ENCODE results near the gene MAST4. TPM values are rescaled to one million over a fixed set of nuclear protein-coding genes. Genes with fewer than 3 reads are reported as not detected.

The MAST4 gene
- total and polyA plus RNA-seq, 2 of the 4 experiments (the other 2 are of a cell fraction), result 4.8 to 6.8 TPM

GRCh38 chr5:66958201-66958979 is 362.2 kb downstream of the MAST4 start:
- dilution Hi-C loops (cut with HindIII; ENCODE audit: low sequenced_read_pairs, unreplicated experiment), result no loop called here
- peak; percentile 76 for ATAC-seq (ENCODE audit: low read depth)
- intact Hi-C loops (cut with micrococcal nuclease), result loop anchor here (1.0 to 2.0 kb wide), 3 partner anchors 46 to 250 kb away; no protein-coding TSS in a partner anchor

More at GRCh38 chr5:66958201-66958979, 362.2 kb downstream of the MAST4 start:
- H2AK9ac ChIP-seq (replicated peaks; ENCODE audit: low read depth, low read length, poor library complexity), result no peak overlapping the region
- H3K18ac ChIP-seq (ENCODE audit: low read depth, low read length), result peak overlapping the region; percentile 98
- no peaks in the 10 kb centered on the region for H3K9me3 ChIP-seq (ENCODE audit: control insufficient read depth, insufficient read depth, low read length)
- peak overlapping the region; percentile 91 for H2BK5ac ChIP-seq (ENCODE audit: low read depth, low read length, poor library complexity, severe bottlenecking)
- H3K4me2 ChIP-seq (ENCODE audit: low read depth, low read length), result peak overlapping the region; percentile 73
- ChIA-PET POLR2A (ENCODE audit: unreplicated experiment) (interaction anchor here (0.6 to 0.7 kb wide), 2 partner anchors 192 to 279 kb away, joined by 4 to 6 read pairs; no protein-coding TSS in a partner anchor), CTCF (interaction anchor here (0.6 to 2.1 kb wide), 4 partner anchors 14 to 1196 kb away, joined by 4 to 9 read pairs (median 6); no protein-coding TSS in a partner anchor)
- peak overlapping the region; percentile 51 for H3K4me3 ChIP-seq (ENCODE audit: insufficient read depth, low read depth, low read length)
- peak overlapping the region; percentile 84 for H4K91ac ChIP-seq (ENCODE audit: insufficient read depth, low read depth, low read length)
- peaks cover 5% of the 10 kb centered on the region for H3K4me1 ChIP-seq (ENCODE audit: control insufficient read depth, insufficient read depth, low read length)
- peak overlapping the region; percentile 95 for H4K5ac ChIP-seq (ENCODE audit: low read depth, low read length)
- peak overlapping the region; percentile 65 for H2BK20ac ChIP-seq (ENCODE audit: low read depth, low read length)
- H3K27me3 ChIP-seq (ENCODE audit: control insufficient read depth, insufficient read depth, low read length), result no peaks in the 10 kb centered on the region
- H2AFZ ChIP-seq (replicated peaks; ENCODE audit: low read length, poor library complexity), result peak overlapping the region; percentile 28
- H3K56ac ChIP-seq (ENCODE audit: extremely low read depth, insufficient read depth, low read length), result peak overlapping the region; percentile 82
- in situ Hi-C loops (cut with MboI; ENCODE audit: low sequenced_read_pairs), result no loop called here
- no TSS peak for BruUV-seq (replicated peaks)
- peak overlapping the region; percentile 93 for H3K4ac ChIP-seq (ENCODE audit: low read depth, low read length)
- peak; percentile 80 for DNase-seq
- peak overlapping the region; percentile 91 for H2BK120ac ChIP-seq (ENCODE audit: low read depth, low read length)
- 0% methylated on average over 2 of the region's 10 CpGs; no CpG with 5 or more reads in 1 of the 2 experiments for WGBS, 2 experiments (ENCODE audit: extremely low coverage in 2 of 2, insufficient read length in 1 of 2)
- peak overlapping the region; percentile 83 for H3K14ac ChIP-seq (replicated peaks; ENCODE audit: low read depth, low read length)
- TF ChIP-seq MXI1 (IDR thresholded peaks at IDR 0.05; ENCODE audit: borderline replicate concordance, low read depth, low read length) (no peak), MAZ (IDR thresholded peaks at IDR 0.05; ENCODE audit: borderline replicate concordance, low read depth, low read length) (no peak), RAD21 (IDR thresholded peaks at IDR 0.05; ENCODE audit: low read length) (no peak)
- H3K9me1 ChIP-seq (ENCODE audit: insufficient read depth, low read length), result peaks cover 3% of the 10 kb centered on the region
- H3K27ac ChIP-seq (ENCODE audit: insufficient read depth, low read length), result peak overlapping the region; percentile 90
- peak overlapping the region; percentile 56 for H3K9ac ChIP-seq (ENCODE audit: low read depth, low read length)
- H3K79me1 ChIP-seq (ENCODE audit: low read depth in 1 of 2, low read length in 2 of 2), result peaks cover 4 to 6% of the 10 kb centered on the region in 2 experiments; a peak in 2 of 4 replicates
- H2AK5ac ChIP-seq (ENCODE audit: low read depth, low read length), result no peak overlapping the region
- H4K8ac ChIP-seq (ENCODE audit: low read depth in 2 of 2, low read length in 2 of 2), result peak overlapping the region; percentile 17 to 75
- H3K36me3 ChIP-seq (ENCODE audit: control insufficient read depth, insufficient read depth, low read length), result no peaks in the 10 kb centered on the region
- peak overlapping the region; percentile 88; the same call in 1 of the 2 replicates for H3K23ac ChIP-seq (ENCODE audit: low read depth, low read length)
- H2BK15ac ChIP-seq (ENCODE audit: low read depth, low read length), result peak overlapping the region; percentile 65; the same call in 2 of the 3 replicates
- no peaks in the 10 kb centered on the region for H4K20me1 ChIP-seq (ENCODE audit: insufficient read depth, low read length)

Measured in IMR-90 (cell line).